ENCODE measurements around the gene PDZD4. TPM values are rescaled to one million over a fixed set of nuclear protein-coding genes. Genes with fewer than 3 reads are reported as not detected.

The PDZD4 gene
- total and polyA plus RNA-seq, 10 donors, result 3.7 to 21.8 (median 10.6) TPM

- no peaks in the 10 kb centered on the region for H3K36me3 ChIP-seq
- DNase-seq, result peak; percentile 59
- 63 to 86% (median 81%) methylated on average over 5 to 11 of the region's 11 CpGs for WGBS, 5 donors
- H3K4me3 ChIP-seq, result no peak overlapping the region
- H3K4me1 ChIP-seq, result no peaks in the 10 kb centered on the region
- no peaks in the 10 kb centered on the region for H3K9me3 ChIP-seq
- intact Hi-C loops (cut with DNase I; ENCODE audit: low total_unique reads), result no loop called here
- TF ChIP-seq CTCF (IDR thresholded peaks at IDR 0.05 in 8 of 11, conservative IDR thresholded peaks at IDR 0.05 in 3 of 11) (no peak), POLR2A (IDR thresholded peaks at IDR 0.05) (no peak), POLR2AphosphoS5 (IDR thresholded peaks at IDR 0.05) (no peak)
- no peak overlapping the region for H3K27ac ChIP-seq
- peaks cover 0 to 32% (median 6%) of the 10 kb centered on the region in 7 donors for H3K27me3 ChIP-seq (replicated peaks in 1 of 7)
Observed at GRCh38 chrX:153870288-153870690, 39.9 kb upstream of the PDZD4 start.

- peaks cover 0 to 29% (median 6%) of the 10 kb centered on the region in 7 donors for H3K27me3 ChIP-seq (replicated peaks in 1 of 7)
- H3K27ac ChIP-seq, result no peak overlapping the region
- no peaks in the 10 kb centered on the region for H3K4me1 ChIP-seq
- H3K4me3 ChIP-seq, result no peak overlapping the region
- H3K36me3 ChIP-seq, result no peaks in the 10 kb centered on the region
- DNase-seq, result peak; percentile 69
- intact Hi-C loops (cut with DNase I; ENCODE audit: low total_unique reads), result no loop called here
- no peaks in the 10 kb centered on the region for H3K9me3 ChIP-seq
- no peak for TF ChIP-seq POLR2A (IDR thresholded peaks at IDR 0.05)
- TF ChIP-seq POLR2AphosphoS5 (IDR thresholded peaks at IDR 0.05), result no peak
- no peak for TF ChIP-seq CTCF (IDR thresholded peaks at IDR 0.05 in 8 of 11, conservative IDR thresholded peaks at IDR 0.05 in 3 of 11)
- WGBS, 5 donors, result 79 to 91% (median 88%) methylated on average over 19 to 31 of the region's 31 CpGs; no CpG with 5 or more reads in 1 of the 5 donors
Observed at GRCh38 chrX:153869473-153870287, 39.3 kb upstream of the PDZD4 start.

GRCh38 chrX:153868576-153869472 is 38.5 kb upstream of the PDZD4 start:
- H3K9me3 ChIP-seq, result no peaks in the 10 kb centered on the region
- peaks cover 0 to 35% (median 6%) of the 10 kb centered on the region in 7 donors for H3K27me3 ChIP-seq (replicated peaks in 1 of 7)
- no peaks in the 10 kb centered on the region for H3K36me3 ChIP-seq
- peak; percentile 65 for DNase-seq
- no peak for TF ChIP-seq POLR2A (IDR thresholded peaks at IDR 0.05)
- TF ChIP-seq CTCF (IDR thresholded peaks at IDR 0.05 in 8 of 11, conservative IDR thresholded peaks at IDR 0.05 in 3 of 11), result no peak
- TF ChIP-seq POLR2AphosphoS5 (IDR thresholded peaks at IDR 0.05), result no peak
- H3K27ac ChIP-seq, result no peak overlapping the region
- H3K4me1 ChIP-seq, result no peaks in the 10 kb centered on the region
- H3K4me3 ChIP-seq, result no peak overlapping the region
- 83 to 94% (median 88%) methylated on average over 6 to 26 of the region's 26 CpGs for WGBS, 5 donors
- intact Hi-C loops (cut with DNase I; ENCODE audit: low total_unique reads), result no loop called here

Measured in spleen (tissue), 11 donors.